SU-DHL-6 (cell line): ENCODE data around the gene CASP4.

Experiments
- H2AFZ ChIP-seq: fragments of 200-600 bp; sonication (generic); 2 replicates; pipeline ENCODE4 v1.6.1; 2014; ENCODE audit warnings: low read depth, mild to moderate bottlenecking, moderate library complexity, mixed read lengths, antibody characterized with exemption, low read length; ENCODE audit not compliant: severe bottlenecking
- H3F3A ChIP-seq: fragments of 200-600 bp; shearing (Covaris generic); 2 replicates; pipeline ENCODE4 v1.6.0; 2016; ENCODE audit warnings: antibody characterized with exemption, mild to moderate bottlenecking; ENCODE audit not compliant: insufficient read depth
- H3K27ac ChIP-seq: fragments of 200-600 bp; sonication (generic); 2 replicates; pipeline ENCODE4 v1.5.1; 2016; ENCODE audit warnings: low read depth, mild to moderate bottlenecking, low read length, moderate library complexity, mixed read lengths
- H3K27me3 ChIP-seq: fragments of 200-600 bp; sonication (generic), shearing (Covaris generic); 2 replicates; pipeline ENCODE4 v1.6.0; 2014; ENCODE audit warnings: mild to moderate bottlenecking, low read length
- H3K36me3 ChIP-seq: fragments of 200-600 bp; sonication (generic); 2 replicates; pipeline ENCODE4 v1.6.1; 2014; ENCODE audit warnings: mild to moderate bottlenecking, low read length, mixed read lengths
- H3K4me2 ChIP-seq: fragments of 300-600, 200-600 bp; shearing (Covaris generic), sonication (generic); 2 replicates; pipeline ENCODE4 v1.6.0; 2014; ENCODE audit warnings: low read length, low read depth, mild to moderate bottlenecking; ENCODE audit not compliant: poor library complexity, severe bottlenecking
- H3K4me3 ChIP-seq: fragments of 200-600 bp; sonication (generic); 2 replicates; pipeline ENCODE4 v1.5.1; 2014; ENCODE audit warnings: antibody characterized with exemption, low read length, mild to moderate bottlenecking, mixed read lengths; ENCODE audit not compliant: insufficient read depth, poor library complexity, severe bottlenecking
- H3K79me2 ChIP-seq: fragments of 200-600 bp; sonication (generic); 2 replicates; pipeline ENCODE4 v1.6.1; 2014; ENCODE audit warnings: mild to moderate bottlenecking, low read length, moderate library complexity; ENCODE audit not compliant: insufficient read depth
- H3K9ac ChIP-seq: fragments of 200-600 bp; sonication (generic); 2 replicates; pipeline ENCODE4 v1.7.0; 2014; ENCODE audit warnings: mild to moderate bottlenecking, low read length
- H3K9me2 ChIP-seq: fragments of 200-600 bp; sonication (generic); replicated peaks from 2 replicates; pipeline ENCODE4 v1.6.1; 2014; ENCODE audit warnings: low read length; ENCODE audit not compliant: insufficient read depth
- H3K9me3 ChIP-seq: fragments of 200-600 bp; sonication (generic); 2 replicates; pipeline ENCODE4 v1.6.1; 2014; ENCODE audit warnings: low read length, mixed read lengths; ENCODE audit not compliant: insufficient read depth
- H4K20me1 ChIP-seq: fragments of 200-600 bp; sonication (generic); 2 replicates; pipeline ENCODE4 v1.6.1; 2014; ENCODE audit warnings: low read depth, mild to moderate bottlenecking, antibody characterized with exemption, low read length, moderate library complexity, mixed read lengths
- EZH2phosphoT487 ChIP-seq: fragments of 200-600 bp; sonication (generic), shearing (Covaris generic); conservative IDR thresholded peaks from 2 replicates; pipeline ENCODE4 v1.6.1; 2018; ENCODE audit warnings: mild to moderate bottlenecking, antibody characterized with exemption, low read length, moderate library complexity, mixed read lengths
- TF ChIP-seq, protein P1 (sequence below): fragments of 200-600 bp; sonication (generic); IDR thresholded peaks from one replicate; pipeline ENCODE4 v1.5.1; 2017; ENCODE audit warnings: antibody characterized with exemption, mild to moderate bottlenecking, low read length, moderate library complexity; ENCODE audit not compliant: insufficient read depth, poor library complexity, severe bottlenecking

CASP4 gene

DNA sequence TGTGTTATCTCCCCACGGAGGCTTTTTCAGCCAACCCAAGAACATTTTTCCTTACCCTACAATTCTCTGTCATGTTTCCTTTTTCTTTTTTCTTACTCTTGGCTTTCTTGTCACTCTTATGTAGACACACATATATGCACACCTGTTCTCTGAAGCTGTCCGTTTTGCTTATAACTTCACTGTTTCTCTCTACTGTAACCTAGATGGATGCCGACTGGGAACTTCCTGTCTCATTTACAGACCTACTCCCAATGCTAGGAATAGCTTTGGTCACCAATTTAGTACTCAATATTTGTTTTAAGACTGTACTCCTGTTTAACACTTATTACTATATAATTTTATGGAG lies 60.2 kb downstream of the CASP4 start:
- H3K9me2 ChIP-seq, result no peaks in the 10 kb centered on the region
- H2AFZ ChIP-seq, result no peak overlapping the region
- H4K20me1 ChIP-seq, result no peaks in the 10 kb centered on the region
- TF ChIP-seq EZH2phosphoT487, result no peak
- TF ChIP-seq, protein P1, sequence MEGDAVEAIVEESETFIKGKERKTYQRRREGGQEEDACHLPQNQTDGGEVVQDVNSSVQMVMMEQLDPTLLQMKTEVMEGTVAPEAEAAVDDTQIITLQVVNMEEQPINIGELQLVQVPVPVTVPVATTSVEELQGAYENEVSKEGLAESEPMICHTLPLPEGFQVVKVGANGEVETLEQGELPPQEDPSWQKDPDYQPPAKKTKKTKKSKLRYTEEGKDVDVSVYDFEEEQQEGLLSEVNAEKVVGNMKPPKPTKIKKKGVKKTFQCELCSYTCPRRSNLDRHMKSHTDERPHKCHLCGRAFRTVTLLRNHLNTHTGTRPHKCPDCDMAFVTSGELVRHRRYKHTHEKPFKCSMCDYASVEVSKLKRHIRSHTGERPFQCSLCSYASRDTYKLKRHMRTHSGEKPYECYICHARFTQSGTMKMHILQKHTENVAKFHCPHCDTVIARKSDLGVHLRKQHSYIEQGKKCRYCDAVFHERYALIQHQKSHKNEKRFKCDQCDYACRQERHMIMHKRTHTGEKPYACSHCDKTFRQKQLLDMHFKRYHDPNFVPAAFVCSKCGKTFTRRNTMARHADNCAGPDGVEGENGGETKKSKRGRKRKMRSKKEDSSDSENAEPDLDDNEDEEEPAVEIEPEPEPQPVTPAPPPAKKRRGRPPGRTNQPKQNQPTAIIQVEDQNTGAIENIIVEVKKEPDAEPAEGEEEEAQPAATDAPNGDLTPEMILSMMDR, result no peak
- no peaks in the 10 kb centered on the region for H3K9me3 ChIP-seq
- no peaks in the 10 kb centered on the region for H3K79me2 ChIP-seq
- H3K27me3 ChIP-seq, result no peaks in the 10 kb centered on the region
- no peaks in the 10 kb centered on the region for H3K36me3 ChIP-seq
- H3F3A ChIP-seq, result no peaks in the 10 kb centered on the region
- H3K4me3 ChIP-seq, result no peak overlapping the region
- no peak overlapping the region for H3K4me2 ChIP-seq
- no peak overlapping the region for H3K9ac ChIP-seq
- H3K27ac ChIP-seq, result no peak overlapping the region

DNA sequence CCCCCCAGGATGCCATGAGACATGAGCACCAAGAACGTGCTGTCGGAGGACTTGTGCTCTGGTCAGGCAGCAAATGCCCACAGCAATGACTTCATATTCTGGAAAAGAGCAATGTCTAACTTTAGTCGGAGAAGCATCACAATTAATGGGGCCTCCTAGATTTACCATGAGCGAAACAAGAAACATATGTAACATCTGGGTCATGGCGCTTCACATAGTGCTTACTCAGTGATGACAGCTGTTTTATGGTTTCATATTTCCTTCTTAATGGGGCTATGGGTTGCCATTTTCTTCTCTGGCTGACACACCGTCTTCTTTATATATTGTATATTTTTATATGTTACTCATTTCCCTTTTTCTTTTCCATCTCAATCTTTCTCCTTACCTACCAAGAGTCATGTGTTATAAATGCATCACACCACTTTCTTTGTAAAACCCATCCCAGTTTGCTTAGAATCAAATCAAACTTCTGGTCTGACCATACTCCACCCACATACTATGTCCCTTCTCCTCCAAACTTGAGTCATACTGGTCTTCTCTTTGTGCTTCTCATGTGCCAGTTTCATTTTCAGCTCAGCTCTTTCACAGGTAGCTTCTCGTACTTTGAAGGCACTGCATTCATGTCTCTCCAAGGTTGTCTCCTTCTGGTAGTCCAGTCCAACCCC lies 60.7 kb downstream of the CASP4 start:
- Histone ChIP-seq H3K9ac (no peak overlapping the region), H3K9me3 (no peaks in the 10 kb centered on the region), H3K27ac (no peak overlapping the region), H3K9me2 (no peaks in the 10 kb centered on the region), H2AFZ (no peak overlapping the region), H3K4me3 (no peak overlapping the region), H3K79me2 (no peaks in the 10 kb centered on the region), H3F3A (no peaks in the 10 kb centered on the region), H3K4me2 (no peak overlapping the region), H3K27me3 (no peaks in the 10 kb centered on the region), H4K20me1 (no peaks in the 10 kb centered on the region), H3K36me3 (no peaks in the 10 kb centered on the region)
- TF ChIP-seq, protein P1, result no peak
- no peak for TF ChIP-seq EZH2phosphoT487

DNA sequence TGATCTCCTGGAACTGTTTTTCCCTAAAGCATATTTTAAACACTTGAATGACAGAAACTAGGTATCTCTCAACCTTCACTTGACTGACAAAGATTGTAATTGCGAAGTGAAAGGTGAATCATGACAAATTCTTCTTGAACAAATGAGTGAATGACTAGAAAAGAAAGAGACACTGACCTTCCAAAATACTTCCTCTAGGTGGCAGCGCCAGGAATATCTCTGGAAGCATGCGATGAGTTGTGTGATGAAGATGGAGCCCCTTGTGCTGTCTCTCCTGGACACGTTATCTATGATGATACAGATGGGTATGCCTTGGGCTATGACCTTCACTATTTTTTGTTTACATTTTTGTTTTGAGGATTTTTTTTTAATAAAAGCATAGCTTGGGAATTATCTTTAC lies 63.1 kb downstream of the CASP4 start:
- no peaks in the 10 kb centered on the region for H3K9me3 ChIP-seq
- no peaks in the 10 kb centered on the region for H4K20me1 ChIP-seq
- no peak overlapping the region for H3K4me3 ChIP-seq
- H3K4me2 ChIP-seq, result no peak overlapping the region
- no peaks in the 10 kb centered on the region for H3F3A ChIP-seq
- no peak overlapping the region for H2AFZ ChIP-seq
- TF ChIP-seq, protein P1, result no peak
- TF ChIP-seq EZH2phosphoT487, result no peak
- no peaks in the 10 kb centered on the region for H3K27me3 ChIP-seq
- H3K36me3 ChIP-seq, result no peaks in the 10 kb centered on the region
- no peak overlapping the region for H3K9ac ChIP-seq
- no peaks in the 10 kb centered on the region for H3K9me2 ChIP-seq
- no peaks in the 10 kb centered on the region for H3K79me2 ChIP-seq
- H3K27ac ChIP-seq, result no peak overlapping the region
